Astrocyte of the cerebellum (primary cell): Measurements from ENCODE around the gene FADD.
A peak's percentile ranks its signal among the peaks of the same experiment; 100 is the strongest.

ENCODE experiments used
- DNase-seq: peaks from one replicate; pipeline ENCODE4 v3.0.0-alpha.2; 2011; ENCODE audit warnings: low read depth
- H3K4me3 ChIP-seq: 2 replicates; pipeline ENCODE4 v1.5.1; 2011; ENCODE audit warnings: mild to moderate bottlenecking, low read depth, low read length, moderate library complexity
- CTCF ChIP-seq: IDR thresholded peaks from 2 replicates; pipeline ENCODE4 v1.5.1; 2012; ENCODE audit warnings: low read length, low read depth, moderate library complexity, mild to moderate bottlenecking; ENCODE audit errors: missing control alignments
- in situ Hi-C: cut with HindIII; loops from 2 replicates; pipeline ENCODE4 v1.10.0; 2017; ENCODE audit warnings: low sequenced_read_pairs

The FADD gene

GRCh38 chr11:70242885-70243284, 39.8 kb downstream of the FADD start:
- no peak overlapping the region for H3K4me3 ChIP-seq
- TF ChIP-seq CTCF = no peak
- no peak for DNase-seq
- in situ Hi-C loops = no loop called here

- TF ChIP-seq CTCF = no peak
- DNase-seq = no peak
- no peak overlapping the region for H3K4me3 ChIP-seq
- in situ Hi-C loops = no loop called here
Observed at GRCh38 chr11:70243912-70244652, 41.0 kb downstream of the FADD start.

GRCh38 chr11:70244698-70245097, 41.6 kb downstream of the FADD start:
- no peak for TF ChIP-seq CTCF
- peak; percentile 60 for DNase-seq
- in situ Hi-C loops = no loop called here
- H3K4me3 ChIP-seq = no peak overlapping the region

- TF ChIP-seq CTCF = no peak
- in situ Hi-C loops = no loop called here
- no peak for DNase-seq
- no peak overlapping the region for H3K4me3 ChIP-seq
Observed at GRCh38 chr11:70246196-70246595, 43.1 kb downstream of the FADD start.

- no peak overlapping the region for H3K4me3 ChIP-seq
- DNase-seq = no peak
- TF ChIP-seq CTCF = no peak
- in situ Hi-C loops = no loop called here
Observed at GRCh38 chr11:70247042-70247709, 44.1 kb downstream of the FADD start.

GRCh38 chr11:70247710-70248072, 44.6 kb downstream of the FADD start:
- no peak for TF ChIP-seq CTCF

More at GRCh38 chr11:70247710-70248072, 44.6 kb downstream of the FADD start:
- in situ Hi-C loops = no loop called here
- no peak overlapping the region for H3K4me3 ChIP-seq
- DNase-seq = no peak
